ENCODE measurements around the gene DPYSL4. TPM values are rescaled to one million over a fixed set of nuclear protein-coding genes. Genes with fewer than 3 reads are reported as not detected.

DPYSL4 gene
- total and polyA plus RNA-seq, 12 donors = 0.42 to 7.6 (median 3.2) TPM

DNA sequence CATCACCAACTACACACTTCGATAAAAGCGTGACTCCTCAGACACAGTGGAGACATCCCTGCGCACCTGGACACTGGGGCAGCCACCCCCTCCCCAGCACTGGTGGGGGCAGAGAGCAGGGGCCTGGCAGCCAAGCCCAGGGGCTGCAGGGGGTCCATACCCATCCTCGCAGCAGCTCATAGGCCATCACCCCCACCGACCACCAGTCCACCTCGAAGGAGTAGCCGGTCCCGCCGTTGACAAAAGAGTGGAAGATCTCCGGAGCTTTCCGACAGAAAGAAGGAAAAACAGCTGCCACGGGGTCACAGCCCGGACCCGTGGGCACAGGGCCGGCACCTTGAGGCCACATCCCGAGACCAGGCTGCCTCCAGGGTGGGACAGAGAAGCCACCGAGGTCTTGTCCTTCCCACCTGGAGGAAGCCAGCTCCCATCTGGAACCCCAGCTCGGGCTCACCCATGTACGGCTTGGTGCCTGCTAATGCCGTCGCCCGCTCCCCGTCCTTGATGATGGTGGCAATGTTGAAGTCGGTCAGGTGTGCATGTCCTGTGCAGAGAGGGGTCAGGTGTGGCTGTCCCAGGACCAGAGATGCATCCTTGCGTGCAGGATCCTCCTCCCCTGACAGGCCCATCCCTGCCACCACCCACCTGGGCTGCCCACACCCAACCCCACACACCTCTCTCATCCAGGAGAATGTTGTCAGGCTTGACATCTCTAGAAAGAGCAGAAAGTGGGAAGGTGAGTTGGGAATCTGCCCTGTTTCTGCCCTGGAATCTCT lies 38.5 kb downstream of the DPYSL4 start:
- no peaks in the 10 kb centered on the region for H3K9me3 ChIP-seq (replicated peaks in 1 of 3)
- H3K4me1 ChIP-seq (replicated peaks in 1 of 2) = no peaks in the 10 kb centered on the region
- TF ChIP-seq, protein P1, sequence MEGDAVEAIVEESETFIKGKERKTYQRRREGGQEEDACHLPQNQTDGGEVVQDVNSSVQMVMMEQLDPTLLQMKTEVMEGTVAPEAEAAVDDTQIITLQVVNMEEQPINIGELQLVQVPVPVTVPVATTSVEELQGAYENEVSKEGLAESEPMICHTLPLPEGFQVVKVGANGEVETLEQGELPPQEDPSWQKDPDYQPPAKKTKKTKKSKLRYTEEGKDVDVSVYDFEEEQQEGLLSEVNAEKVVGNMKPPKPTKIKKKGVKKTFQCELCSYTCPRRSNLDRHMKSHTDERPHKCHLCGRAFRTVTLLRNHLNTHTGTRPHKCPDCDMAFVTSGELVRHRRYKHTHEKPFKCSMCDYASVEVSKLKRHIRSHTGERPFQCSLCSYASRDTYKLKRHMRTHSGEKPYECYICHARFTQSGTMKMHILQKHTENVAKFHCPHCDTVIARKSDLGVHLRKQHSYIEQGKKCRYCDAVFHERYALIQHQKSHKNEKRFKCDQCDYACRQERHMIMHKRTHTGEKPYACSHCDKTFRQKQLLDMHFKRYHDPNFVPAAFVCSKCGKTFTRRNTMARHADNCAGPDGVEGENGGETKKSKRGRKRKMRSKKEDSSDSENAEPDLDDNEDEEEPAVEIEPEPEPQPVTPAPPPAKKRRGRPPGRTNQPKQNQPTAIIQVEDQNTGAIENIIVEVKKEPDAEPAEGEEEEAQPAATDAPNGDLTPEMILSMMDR (IDR thresholded peaks at IDR 0.05) = no peak
- no peak for TF ChIP-seq POLR2A (IDR thresholded peaks at IDR 0.05)
- no peaks in the 10 kb centered on the region for H3K27me3 ChIP-seq
- no peak overlapping the region for H3K4me3 ChIP-seq
- no peaks in the 10 kb centered on the region for H3K36me3 ChIP-seq (replicated peaks in 1 of 2)
- H3K27ac ChIP-seq = no peak overlapping the region
- intact Hi-C loops (cut with DNase I) = loop anchor here (2.0 to 5.0 kb wide), 2 partner anchors 126 to 227 kb away; no protein-coding TSS in a partner anchor
- WGBS, 4 donors = 89 to 94% (median 93%) methylated on average over 2 to 25 of the region's 25 CpGs
- no peak for DNase-seq

DNA sequence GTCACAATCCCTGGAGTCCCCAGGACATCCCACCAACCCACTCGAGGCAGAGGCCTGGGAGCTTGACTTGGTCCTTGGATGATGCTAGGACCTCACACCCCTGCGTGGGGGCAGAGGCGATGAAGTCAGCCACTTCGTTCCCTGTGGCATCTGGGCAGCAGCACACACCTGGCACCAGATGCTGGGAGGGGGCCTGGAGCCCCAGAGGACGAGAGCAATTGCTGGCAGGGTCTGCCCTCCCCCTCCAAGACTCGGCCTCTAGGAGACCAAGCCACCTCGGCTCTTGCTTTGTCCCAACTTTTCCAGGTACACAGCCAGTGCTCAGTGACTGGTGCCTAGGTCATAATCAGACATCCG lies 39.1 kb downstream of the DPYSL4 start:
- intact Hi-C loops (cut with DNase I) = loop anchor here (2.0 to 5.0 kb wide), 2 partner anchors 125 to 226 kb away; no protein-coding TSS in a partner anchor
- H3K9me3 ChIP-seq (replicated peaks in 1 of 3) = no peaks in the 10 kb centered on the region
- no peak for DNase-seq

DNA sequence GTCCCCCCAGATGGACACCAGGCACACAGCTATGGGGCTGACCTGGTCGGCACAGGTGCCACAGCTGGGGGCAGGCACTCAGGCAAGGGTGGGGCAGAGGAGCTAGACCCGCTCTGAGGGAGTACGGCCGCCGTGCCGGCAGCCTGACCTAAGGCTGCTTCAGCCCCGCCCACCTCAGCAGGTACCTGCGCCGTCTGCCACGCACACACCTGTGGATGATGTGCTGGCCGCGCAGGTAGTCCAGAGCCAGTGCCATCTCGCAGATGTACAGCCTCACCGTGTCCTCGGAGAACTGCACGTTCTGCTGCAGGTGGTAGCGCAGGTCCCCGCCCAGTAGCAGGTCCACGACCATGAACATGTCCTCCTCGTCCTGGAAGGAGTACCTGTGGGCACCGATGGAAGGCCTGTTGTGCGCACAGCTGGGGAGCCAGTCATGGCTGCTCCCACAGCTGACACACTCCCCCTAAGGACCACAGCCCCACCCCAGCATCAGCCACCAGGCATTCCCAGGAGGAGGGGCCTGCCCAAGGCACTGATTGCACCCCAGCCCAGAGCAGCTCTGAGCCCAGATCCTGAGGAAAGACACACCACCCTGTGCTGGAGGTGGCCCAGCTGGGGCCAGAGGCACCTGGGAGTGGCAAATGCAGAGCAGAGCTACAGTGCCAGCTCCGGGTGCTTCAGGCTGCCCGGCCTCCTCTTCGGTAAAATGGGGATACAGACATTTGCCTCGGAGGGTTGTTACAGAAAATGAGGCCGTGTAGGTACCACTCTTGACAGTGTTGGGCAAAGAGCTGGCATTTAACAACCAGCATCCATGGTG lies 40.0 kb downstream of the DPYSL4 start:
- no peak overlapping the region for H3K4me3 ChIP-seq
- no peak overlapping the region for H3K27ac ChIP-seq
- no peak for DNase-seq
- H3K4me1 ChIP-seq (replicated peaks in 1 of 2) = no peaks in the 10 kb centered on the region
- no peaks in the 10 kb centered on the region for H3K27me3 ChIP-seq
- intact Hi-C loops (cut with DNase I) = loop anchor here in 1 of 2 donors (5.0 kb wide), 1 partner anchor 226 kb away; no protein-coding TSS in a partner anchor
- no peak for TF ChIP-seq POLR2A (IDR thresholded peaks at IDR 0.05)
- TF ChIP-seq, protein P1 (IDR thresholded peaks at IDR 0.05) = no peak
- no peaks in the 10 kb centered on the region for H3K9me3 ChIP-seq (replicated peaks in 1 of 3)
- WGBS, 4 donors = 89 to 94% (median 91%) methylated on average over 14 to 27 of the region's 27 CpGs
- no peaks in the 10 kb centered on the region for H3K36me3 ChIP-seq (replicated peaks in 1 of 2)

More for the DNA sequence above, 39.1 kb downstream of the DPYSL4 start:
- H3K36me3 ChIP-seq (replicated peaks in 1 of 2) = no peaks in the 10 kb centered on the region
- H3K27ac ChIP-seq = no peak overlapping the region
- H3K27me3 ChIP-seq = no peaks in the 10 kb centered on the region
- TF ChIP-seq, protein P1 (IDR thresholded peaks at IDR 0.05) = no peak
- TF ChIP-seq POLR2A (IDR thresholded peaks at IDR 0.05) = no peak
- H3K4me1 ChIP-seq (replicated peaks in 1 of 2) = no peaks in the 10 kb centered on the region
- H3K4me3 ChIP-seq = no peak overlapping the region
- 62 to 85% (median 76%) methylated on average over 8 of the region's 8 CpGs for WGBS, 4 donors

DNA sequence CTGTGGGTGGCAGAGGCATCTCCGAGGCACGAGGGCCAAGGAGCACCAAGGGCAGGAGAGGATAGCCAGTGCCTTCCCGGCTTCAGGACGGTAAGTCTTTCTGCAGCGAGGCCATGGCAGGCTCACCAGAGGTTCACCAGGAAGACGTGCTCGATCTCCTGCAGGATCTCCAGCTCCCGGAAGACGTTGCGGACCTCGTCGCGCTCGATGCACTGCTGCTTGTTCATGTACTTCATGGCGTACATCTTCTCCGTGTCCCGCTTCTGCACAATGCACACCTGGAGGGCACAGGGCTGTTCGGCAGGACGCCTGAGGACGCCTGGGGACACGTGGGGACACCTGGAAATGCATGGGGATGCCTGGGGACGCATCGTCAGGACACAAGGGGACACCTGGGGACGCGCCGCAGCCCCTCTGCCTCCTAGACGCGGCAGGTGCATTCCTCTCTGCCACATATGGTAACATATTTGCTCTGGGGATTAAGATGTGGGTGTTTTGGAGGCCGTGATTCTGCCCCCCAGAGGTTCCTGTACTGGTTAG lies 41.2 kb downstream of the DPYSL4 start:
- H3K27me3 ChIP-seq = no peaks in the 10 kb centered on the region
- no peaks in the 10 kb centered on the region for H3K9me3 ChIP-seq (replicated peaks in 1 of 3)
- H3K27ac ChIP-seq = no peak overlapping the region
- intact Hi-C loops (cut with DNase I) = loop anchor here in 1 of 2 donors (5.0 kb wide), 1 partner anchor 224 kb away; no protein-coding TSS in a partner anchor
- H3K4me3 ChIP-seq = no peak overlapping the region
- WGBS, 4 donors = 90 to 94% (median 93%) methylated on average over 25 to 29 of the region's 29 CpGs
- no peak for TF ChIP-seq POLR2A (IDR thresholded peaks at IDR 0.05)
- TF ChIP-seq, protein P1 (IDR thresholded peaks at IDR 0.05) = no peak
- no peak for DNase-seq
- H3K36me3 ChIP-seq (replicated peaks in 1 of 2) = no peaks in the 10 kb centered on the region
- H3K4me1 ChIP-seq (replicated peaks in 1 of 2) = no peaks in the 10 kb centered on the region

Data from adrenal gland (tissue), 12 donors.